ENCODE results near the gene C2CD2.
A peak's percentile ranks its signal among the peaks of the same experiment; 100 is the strongest.

C2CD2 gene

GRCh38 chr21:41929248-41929647 is 24.6 kb downstream of the C2CD2 start:
- DNase-seq, result no peak

- DNase-seq, result no peak
Observed at GRCh38 chr21:41928621-41929220, 25.1 kb downstream of the C2CD2 start.

GRCh38 chr21:41927727-41928409 is 25.9 kb downstream of the C2CD2 start:
- DNase-seq, result peak; percentile 53

GRCh38 chr21:41926807-41927171 is 27.0 kb downstream of the C2CD2 start:
- no peak for DNase-seq

- no peak for DNase-seq
Observed at GRCh38 chr21:41926117-41926806, 27.6 kb downstream of the C2CD2 start.

GRCh38 chr21:41925767-41926116 is 28.1 kb downstream of the C2CD2 start:
- no peak for DNase-seq

GRCh38 chr21:41924368-41924754 is 29.5 kb downstream of the C2CD2 start:
- no peak for DNase-seq

GRCh38 chr21:41923631-41924367 is 30.0 kb downstream of the C2CD2 start:
- peak; percentile 14 for DNase-seq

GRCh38 chr21:41923186-41923585 is 30.6 kb downstream of the C2CD2 start:
- DNase-seq, result no peak

- peak; percentile 5 for DNase-seq
Observed at GRCh38 chr21:41921021-41921420, 32.8 kb downstream of the C2CD2 start.

- no peak for DNase-seq
Observed at GRCh38 chr21:41920476-41920875, 33.3 kb downstream of the C2CD2 start.

GRCh38 chr21:41919666-41920398 is 34.0 kb downstream of the C2CD2 start:
- no peak for DNase-seq

- DNase-seq, result no peak
Observed at GRCh38 chr21:41918561-41919358, 35.1 kb downstream of the C2CD2 start.

GRCh38 chr21:41917531-41917930 is 36.3 kb downstream of the C2CD2 start:
- no peak for DNase-seq

GRCh38 chr21:41916888-41917433 is 36.9 kb downstream of the C2CD2 start:
- no peak for DNase-seq

GRCh38 chr21:41914965-41915364 is 38.9 kb downstream of the C2CD2 start:
- DNase-seq, result no peak

- no peak for DNase-seq
Observed at GRCh38 chr21:41914358-41914757, 39.5 kb downstream of the C2CD2 start.

- no peak for DNase-seq
Observed at GRCh38 chr21:41913230-41913629, 40.6 kb downstream of the C2CD2 start.

GRCh38 chr21:41908829-41909228 is 45.0 kb downstream of the C2CD2 start:
- DNase-seq, result no peak

- no peak for DNase-seq
Observed at GRCh38 chr21:41907496-41908258, 46.1 kb downstream of the C2CD2 start.

GRCh38 chr21:41906770-41907169 is 47.0 kb downstream of the C2CD2 start:
- DNase-seq, result no peak
